ENCODE measurements around the gene APOBEC3A. TPM values are rescaled to one million over a fixed set of nuclear protein-coding genes. Genes with fewer than 3 reads are reported as not detected.
"Not testable (repeated sequence)": the region's sequence is repeated elsewhere in the genome, so short reads cannot be mapped to it uniquely, and the experiment has no call there.

APOBEC3A gene
- total and polyA plus RNA-seq, 9 donors = 0.10 to 1.2 (median 0.64) TPM; not detected in 4

DNA sequence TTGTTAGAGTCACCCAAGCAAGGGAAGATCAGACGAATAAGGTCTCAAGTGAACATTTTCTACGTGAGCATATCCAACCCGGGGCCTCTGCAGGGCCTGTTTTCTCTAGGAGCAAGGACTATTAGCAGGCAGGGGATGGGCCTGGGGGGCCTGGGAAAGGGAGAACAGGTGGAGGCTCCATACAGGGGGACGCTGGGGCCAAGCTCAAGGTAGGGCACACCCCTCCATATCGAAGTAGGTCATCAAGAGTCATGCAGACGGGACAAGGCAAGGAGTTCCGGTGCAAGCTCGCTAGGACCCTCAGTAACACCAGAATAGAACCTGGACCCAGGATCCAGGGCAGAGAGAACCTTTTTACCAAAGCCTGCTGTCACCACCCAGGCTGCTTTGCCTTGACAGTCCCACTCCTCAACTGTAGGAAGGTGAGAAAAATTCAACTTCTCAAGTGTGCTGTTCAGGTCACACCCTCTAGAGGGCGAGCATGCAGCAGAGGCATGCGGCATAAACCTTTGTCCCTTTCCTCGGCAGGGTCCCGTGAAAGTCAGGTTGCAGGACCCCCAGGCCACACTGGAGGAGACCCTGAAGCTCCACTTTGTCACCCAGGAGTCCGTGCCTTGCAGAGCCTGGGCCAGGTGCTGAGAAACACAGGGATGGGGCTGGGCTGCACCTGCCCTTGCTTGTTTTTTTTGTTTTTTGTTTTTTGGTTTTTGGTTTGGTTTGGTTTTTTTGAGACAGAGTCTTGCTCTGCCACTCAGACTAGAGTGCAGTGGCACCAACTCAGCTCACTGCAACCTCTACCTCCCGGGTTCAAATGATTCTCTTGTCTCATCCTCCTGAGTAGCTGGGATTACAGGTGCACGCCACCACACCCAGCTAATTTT lies 16.1 kb downstream of the APOBEC3A start:
- H3K27me3 ChIP-seq = no peaks in the 10 kb centered on the region
- intact Hi-C loops (cut with DNase I) = no loop called here
- H3K27ac ChIP-seq = no peak overlapping the region
- WGBS, 3 donors = 55% methylated on average over 15 of the region's 15 CpGs; no CpG with 5 or more reads in 1 of the 3 donors
- DNase-seq = peak in 2 of 5 donors; percentile 23 to 38
- no peaks in the 10 kb centered on the region for H3K9me3 ChIP-seq
- H3K36me3 ChIP-seq = no peaks in the 10 kb centered on the region
- TF ChIP-seq POLR2A (IDR thresholded peaks at IDR 0.05) (no peak), EP300 (IDR thresholded peaks at IDR 0.05) (no peak)
- TF ChIP-seq, protein P1, sequence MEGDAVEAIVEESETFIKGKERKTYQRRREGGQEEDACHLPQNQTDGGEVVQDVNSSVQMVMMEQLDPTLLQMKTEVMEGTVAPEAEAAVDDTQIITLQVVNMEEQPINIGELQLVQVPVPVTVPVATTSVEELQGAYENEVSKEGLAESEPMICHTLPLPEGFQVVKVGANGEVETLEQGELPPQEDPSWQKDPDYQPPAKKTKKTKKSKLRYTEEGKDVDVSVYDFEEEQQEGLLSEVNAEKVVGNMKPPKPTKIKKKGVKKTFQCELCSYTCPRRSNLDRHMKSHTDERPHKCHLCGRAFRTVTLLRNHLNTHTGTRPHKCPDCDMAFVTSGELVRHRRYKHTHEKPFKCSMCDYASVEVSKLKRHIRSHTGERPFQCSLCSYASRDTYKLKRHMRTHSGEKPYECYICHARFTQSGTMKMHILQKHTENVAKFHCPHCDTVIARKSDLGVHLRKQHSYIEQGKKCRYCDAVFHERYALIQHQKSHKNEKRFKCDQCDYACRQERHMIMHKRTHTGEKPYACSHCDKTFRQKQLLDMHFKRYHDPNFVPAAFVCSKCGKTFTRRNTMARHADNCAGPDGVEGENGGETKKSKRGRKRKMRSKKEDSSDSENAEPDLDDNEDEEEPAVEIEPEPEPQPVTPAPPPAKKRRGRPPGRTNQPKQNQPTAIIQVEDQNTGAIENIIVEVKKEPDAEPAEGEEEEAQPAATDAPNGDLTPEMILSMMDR (IDR thresholded peaks at IDR 0.05) = peak in 1 of 3 donors; percentile 50
- no peak overlapping the region for H3K4me3 ChIP-seq
- H3K4me1 ChIP-seq (ENCODE audit: insufficient read depth) = no peaks in the 10 kb centered on the region

DNA sequence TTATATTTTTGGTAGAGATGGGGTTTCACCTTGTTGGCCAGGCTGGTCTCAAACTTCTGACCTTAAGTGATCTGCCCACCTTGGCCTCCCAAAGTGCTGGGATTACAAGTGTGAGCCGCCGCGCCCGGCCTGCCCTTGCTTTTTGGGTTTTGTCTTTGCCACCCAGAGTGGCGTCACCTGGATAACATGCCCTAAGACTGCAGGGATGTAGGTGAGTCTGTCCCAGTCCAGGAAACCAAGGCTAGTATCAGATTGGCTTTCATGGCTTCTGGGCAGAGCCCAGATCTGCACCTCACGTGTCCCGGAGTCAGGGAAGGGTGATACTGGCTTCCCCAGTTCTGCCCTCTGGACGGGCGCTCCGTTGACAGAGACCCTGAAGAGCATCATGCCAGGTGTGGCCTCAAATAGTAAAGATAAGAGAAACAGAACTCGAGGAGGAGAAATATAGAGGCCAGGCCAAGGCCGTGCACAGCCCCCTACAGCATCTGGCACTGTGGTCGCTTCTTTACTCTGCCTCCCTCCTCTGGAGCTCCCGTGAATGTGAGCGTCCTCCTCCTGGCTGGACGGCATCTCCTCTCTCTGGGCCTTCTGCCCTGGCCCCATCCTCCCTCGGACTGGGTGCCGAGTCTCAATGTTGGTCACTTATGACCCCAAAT lies 16.9 kb downstream of the APOBEC3A start:
- 52 to 60% methylated on average over 18 of the region's 18 CpGs; no CpG with 5 or more reads in 1 of the 3 donors for WGBS, 3 donors
- no peak for TF ChIP-seq POLR2A (IDR thresholded peaks at IDR 0.05)
- TF ChIP-seq EP300 (IDR thresholded peaks at IDR 0.05) = no peak
- TF ChIP-seq, protein P1 (IDR thresholded peaks at IDR 0.05) = no peak
- DNase-seq = no peak
- H3K27me3 ChIP-seq = no peaks in the 10 kb centered on the region
- intact Hi-C loops (cut with DNase I) = no loop called here
- H3K9me3 ChIP-seq = no peaks in the 10 kb centered on the region
- no peak overlapping the region for H3K4me3 ChIP-seq
- no peak overlapping the region for H3K27ac ChIP-seq
- H3K4me1 ChIP-seq (ENCODE audit: insufficient read depth) = no peaks in the 10 kb centered on the region
- H3K36me3 ChIP-seq = no peaks in the 10 kb centered on the region

DNA sequence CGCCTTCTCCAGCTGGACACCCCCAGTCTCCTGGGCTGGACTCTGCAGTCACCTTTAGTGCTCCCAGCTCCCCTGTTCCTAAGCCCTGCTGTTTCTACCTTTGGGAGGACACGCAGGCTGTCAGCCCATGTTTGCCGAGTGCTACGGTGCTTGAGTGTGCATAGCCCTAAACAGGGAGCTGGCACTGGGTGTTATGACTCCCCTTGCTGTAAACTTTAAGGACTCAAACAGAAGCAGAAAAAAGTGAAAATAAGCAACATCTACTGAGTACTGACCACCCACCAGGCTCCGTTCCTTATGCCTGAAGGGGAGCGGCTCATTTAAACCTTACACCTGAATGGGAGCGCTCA lies 17.4 kb downstream of the APOBEC3A start:
- Histone ChIP-seq H3K9me3 (no peaks in the 10 kb centered on the region), H3K4me1 (ENCODE audit: insufficient read depth) (no peaks in the 10 kb centered on the region), H3K36me3 (no peaks in the 10 kb centered on the region), H3K27me3 (no peaks in the 10 kb centered on the region), H3K27ac (no peak overlapping the region), H3K4me3 (no peak overlapping the region)
- TF ChIP-seq EP300 (IDR thresholded peaks at IDR 0.05) (no peak), POLR2A (IDR thresholded peaks at IDR 0.05) (no peak)
- TF ChIP-seq, protein P1 (IDR thresholded peaks at IDR 0.05) = no peak
- no peak for DNase-seq
- 66 to 67% methylated on average over 7 of the region's 7 CpGs; no CpG with 5 or more reads in 1 of the 3 donors for WGBS, 3 donors
- intact Hi-C loops (cut with DNase I) = no loop called here

DNA sequence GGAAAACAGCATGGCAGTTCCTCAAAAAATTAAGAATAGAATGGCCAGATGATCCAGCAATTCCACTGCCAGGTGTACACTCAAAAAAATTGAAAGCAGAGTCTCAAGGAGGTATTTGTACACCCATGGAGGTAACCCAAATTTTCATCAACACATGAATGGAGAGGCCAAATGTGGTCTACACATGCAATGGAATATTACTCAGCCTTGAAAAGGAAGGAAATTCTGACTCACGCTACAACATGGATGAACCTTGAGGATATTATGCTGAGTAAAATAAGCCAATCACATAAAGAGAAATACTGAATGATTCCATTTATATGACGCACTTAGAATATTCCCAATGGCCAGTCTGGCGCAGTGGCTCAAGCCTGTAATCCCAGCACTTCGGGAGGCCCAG lies 19.9 kb downstream of the APOBEC3A start:
- H3K27ac ChIP-seq; H3K9me3 ChIP-seq; DNase-seq; intact Hi-C loops (cut with DNase I); H3K4me3 ChIP-seq; H3K4me1 ChIP-seq (ENCODE audit: insufficient read depth); H3K27me3 ChIP-seq; H3K36me3 ChIP-seq: not testable (repeated sequence)
- 96 to 98% methylated on average over 4 of the region's 4 CpGs; no CpG with 5 or more reads in 1 of the 3 donors for WGBS, 3 donors

DNA sequence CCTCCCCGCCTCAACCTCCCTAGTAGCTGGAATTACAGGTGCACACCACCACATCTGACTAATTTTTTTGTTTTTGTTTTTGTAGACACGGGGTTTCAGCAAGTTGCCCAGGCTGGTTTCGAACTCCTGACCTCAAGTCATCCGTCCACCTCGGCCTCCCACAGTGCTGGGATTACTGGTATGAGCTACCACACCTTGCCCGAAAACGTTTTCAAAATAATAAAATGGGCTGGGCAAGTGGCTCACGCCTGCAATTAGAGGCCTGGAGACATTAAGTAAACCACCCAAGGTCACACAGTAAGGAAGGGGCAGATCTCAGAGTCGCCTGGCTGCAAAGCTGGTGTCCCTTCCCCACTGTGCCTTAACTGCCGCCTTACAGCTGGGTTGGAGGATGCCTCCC lies 23.2 kb downstream of the APOBEC3A start:
- H3K27ac ChIP-seq; H3K4me1 ChIP-seq (ENCODE audit: insufficient read depth); H3K27me3 ChIP-seq; H3K36me3 ChIP-seq; DNase-seq; H3K4me3 ChIP-seq; H3K9me3 ChIP-seq: not testable (repeated sequence)
- intact Hi-C loops (cut with DNase I) = loop anchor here in 1 of 4 donors (10.0 kb wide), 1 partner anchor 216 kb away; no protein-coding TSS in a partner anchor
- 51 to 61% methylated on average over 10 of the region's 10 CpGs; no CpG with 5 or more reads in 1 of the 3 donors for WGBS, 3 donors
